Suprapubic skin (tissue), 4 donors: ENCODE measurements around the gene IL1RAP. TPM values are rescaled to one million over a fixed set of nuclear protein-coding genes. Genes with fewer than 3 reads are reported as not detected.
"Not testable (repeated sequence)": the region's sequence is repeated elsewhere in the genome, so short reads cannot be mapped to it uniquely, and the experiment has no call there.

ENCODE experiments used
- DNase-seq, 2 donors: peaks; one replicate each; pipeline ENCODE4 v3.0.0-alpha.2; 2019; ENCODE audit warnings: low spot score in 2 of 2
- H3K27ac ChIP-seq: fragments of 200-600 bp; sonication (generic); one replicate; pipeline ENCODE4 v1.5.1; 2019
- H3K27me3 ChIP-seq: fragments of 200-600 bp; sonication (generic); one replicate; pipeline ENCODE4 v1.5.1; 2019
- H3K36me3 ChIP-seq: fragments of 200-600 bp; sonication (generic); one replicate; pipeline ENCODE4 v1.5.1; 2019
- H3K4me1 ChIP-seq: fragments of 200-600 bp; sonication (generic); one replicate; pipeline ENCODE4 v1.5.1; 2019
- H3K4me3 ChIP-seq: fragments of 200-600 bp; sonication (generic); one replicate; pipeline ENCODE4 v1.5.1; 2019; ENCODE audit warnings: mild to moderate bottlenecking
- H3K9me3 ChIP-seq: fragments of 200-600 bp; sonication (generic); one replicate; pipeline ENCODE4 v1.5.1; 2019
- CTCF ChIP-seq, 2 donors: fragments of 200-600 bp in 1 of 2; fragments of 450-650 bp in 1 of 2; sonication (generic) in 1 of 2; IDR thresholded peaks; one replicate each; pipeline ENCODE4 v1.5.1; 2016 to 2019; ENCODE audit warnings: antibody characterized with exemption in 2 of 2, mild to moderate bottlenecking in 1 of 2, moderate library complexity in 1 of 2
- EP300 ChIP-seq: sonication (generic); formaldehyde crosslinking; IDR thresholded peaks from one replicate; pipeline ENCODE4 v1.6.1; 2017; ENCODE audit warnings: antibody characterized with exemption
- POLR2A ChIP-seq, 2 donors: fragments of 450-650 bp; IDR thresholded peaks; one replicate each; pipeline ENCODE4 v1.6.1; 2017; ENCODE audit warnings: antibody characterized with exemption in 2 of 2, mild to moderate bottlenecking in 2 of 2, moderate library complexity in 2 of 2
- POLR2AphosphoS5 ChIP-seq, 3 donors: sonication (generic); formaldehyde crosslinking; IDR thresholded peaks; one replicate each; pipeline ENCODE4 v1.6.1; 2017; ENCODE audit warnings: antibody characterized with exemption in 3 of 3
- WGBS: methylation state at CpG from one replicate; pipeline ENCODE4 v1.1.5; 2018; 5-methylcytosine and 5-hydroxymethylcytosine counted together
- total RNA-seq, 4 donors: library from RNA; depleted of rRNA; stranded (reverse); fragments of >200 nt; gene quantifications; one replicate each; pipeline ENCODE4 v1.1.0, GENCODE V29; 2016

The IL1RAP gene
- total RNA-seq, 4 donors from 2014 or later, result 27.5 to 44.0 (median 29.5) TPM

GRCh38 chr3:190671658-190672057 lies 157.8 kb downstream of the IL1RAP start:
- Histone ChIP-seq H3K4me3 (no peak overlapping the region), H3K27ac (no peak overlapping the region), H3K27me3 (no peaks in the 10 kb centered on the region), H3K9me3 (no peaks in the 10 kb centered on the region), H3K4me1 (no peaks in the 10 kb centered on the region), H3K36me3 (no peaks in the 10 kb centered on the region)
- no peak for TF ChIP-seq CTCF (IDR thresholded peaks at IDR 0.05)
- TF ChIP-seq POLR2A (IDR thresholded peaks at IDR 0.05), result no peak
- 75% methylated on average over 4 of the region's 4 CpGs for WGBS
- DNase-seq, result no peak

- H3K27ac ChIP-seq, result no peak overlapping the region
Measured at GRCh38 chr3:190673148-190673547, 159.3 kb downstream of the IL1RAP start.

GRCh38 chr3:190676481-190676880 lies 162.6 kb downstream of the IL1RAP start:
- no peak for TF ChIP-seq EP300
- no peak for TF ChIP-seq POLR2A (IDR thresholded peaks at IDR 0.05)
- no peak for TF ChIP-seq CTCF (IDR thresholded peaks at IDR 0.05)
- no peak for TF ChIP-seq POLR2AphosphoS5 (IDR thresholded peaks at IDR 0.05)
- Histone ChIP-seq H3K4me1 (no peaks in the 10 kb centered on the region), H3K36me3 (no peaks in the 10 kb centered on the region), H3K9me3 (peaks cover 5% of the 10 kb centered on the region), H3K4me3 (no peak overlapping the region), H3K27ac (no peak overlapping the region), H3K27me3 (no peaks in the 10 kb centered on the region)
- DNase-seq, result no peak
- WGBS, result 82% methylated on average over 3 of the region's 3 CpGs

More at GRCh38 chr3:190673148-190673547, 159.3 kb downstream of the IL1RAP start:
- H3K27me3 ChIP-seq, result no peaks in the 10 kb centered on the region
- no peaks in the 10 kb centered on the region for H3K36me3 ChIP-seq
- TF ChIP-seq CTCF (IDR thresholded peaks at IDR 0.05) (no peak), POLR2A (IDR thresholded peaks at IDR 0.05) (no peak), EP300 (no peak), POLR2AphosphoS5 (IDR thresholded peaks at IDR 0.05) (no peak)
- DNase-seq, result no peak
- no peak overlapping the region for H3K4me3 ChIP-seq
- peaks cover 4% of the 10 kb centered on the region for H3K9me3 ChIP-seq
- 73% methylated on average over 3 of the region's 3 CpGs for WGBS
- H3K4me1 ChIP-seq, result no peaks in the 10 kb centered on the region

- Histone ChIP-seq H3K4me3 (no peak overlapping the region), H3K27me3 (no peaks in the 10 kb centered on the region), H3K4me1 (no peaks in the 10 kb centered on the region), H3K36me3 (no peaks in the 10 kb centered on the region), H3K9me3 (peaks cover 5% of the 10 kb centered on the region), H3K27ac (no peak overlapping the region)
- WGBS, result 90% methylated on average over 3 of the region's 3 CpGs
- TF ChIP-seq POLR2A (IDR thresholded peaks at IDR 0.05) (no peak), CTCF (IDR thresholded peaks at IDR 0.05) (no peak), POLR2AphosphoS5 (IDR thresholded peaks at IDR 0.05) (no peak), EP300 (no peak)
- no peak for DNase-seq
Measured at GRCh38 chr3:190677001-190677400, 163.1 kb downstream of the IL1RAP start.

GRCh38 chr3:190677868-190678267 lies 164.0 kb downstream of the IL1RAP start:
- H3K27me3 ChIP-seq, H3K36me3 ChIP-seq, H3K9me3 ChIP-seq, H3K27ac ChIP-seq, DNase-seq, H3K4me1 ChIP-seq, H3K4me3 ChIP-seq: not testable (repeated sequence)
- 92% methylated on average over 7 of the region's 7 CpGs for WGBS

- 89% methylated on average over 5 of the region's 5 CpGs for WGBS
- H3K4me3 ChIP-seq, result no peak overlapping the region
- H3K9me3 ChIP-seq, result peaks cover 5% of the 10 kb centered on the region
- DNase-seq, result no peak
- no peak overlapping the region for H3K27ac ChIP-seq
- no peak for TF ChIP-seq CTCF (IDR thresholded peaks at IDR 0.05)
- TF ChIP-seq EP300, result no peak
- TF ChIP-seq POLR2AphosphoS5 (IDR thresholded peaks at IDR 0.05), result no peak
- TF ChIP-seq POLR2A (IDR thresholded peaks at IDR 0.05), result no peak
- no peaks in the 10 kb centered on the region for H3K36me3 ChIP-seq
- no peaks in the 10 kb centered on the region for H3K4me1 ChIP-seq
- no peaks in the 10 kb centered on the region for H3K27me3 ChIP-seq
Measured at GRCh38 chr3:190680691-190681090, 166.8 kb downstream of the IL1RAP start.
